GM23338 (cell line): ENCODE results near the gene RTF1. TPM values are rescaled to one million over a fixed set of nuclear protein-coding genes. Genes with fewer than 3 reads are reported as not detected.

ENCODE experiments used
- ATAC-seq: fragments of 200-7000 bp; cut with Tn5 transposase; 3 replicates; pipeline ENCODE4 v1.9.1; 2020
- DNase-seq: peaks from one replicate; pipeline ENCODE4 v3.0.0-alpha.2; 2015; ENCODE audit warnings: low spot score
- H2AFZ ChIP-seq: fragments of 200-600 bp; sonication (generic); 2 replicates; pipeline ENCODE4 v1.8.0; 2016; ENCODE audit warnings: antibody characterized with exemption, mild to moderate bottlenecking, moderate library complexity
- H3F3A ChIP-seq: fragments of 200-600 bp; sonication (generic); replicated peaks from 2 replicates; pipeline ENCODE4 v1.8.0; 2017; ENCODE audit warnings: antibody characterized with exemption, mixed run types, low read depth
- H3K27ac ChIP-seq: fragments of 200-600 bp; sonication (generic); 2 replicates; pipeline ENCODE4 v1.6.1; 2016; ENCODE audit warnings: low read depth
- H3K27me3 ChIP-seq: fragments of 200-600 bp; sonication (generic); 2 replicates; pipeline ENCODE4 v1.8.0; 2016; ENCODE audit warnings: mild to moderate bottlenecking, mixed run types, moderate library complexity; ENCODE audit not compliant: insufficient read depth
- H3K36me3 ChIP-seq: fragments of 200-600 bp; sonication (generic); 2 replicates; pipeline ENCODE4 v1.8.0; 2016; ENCODE audit warnings: mild to moderate bottlenecking; ENCODE audit not compliant: insufficient read depth
- H3K4me1 ChIP-seq: fragments of 200-600 bp; sonication (generic); 2 replicates; pipeline ENCODE4 v1.8.0; 2016; ENCODE audit warnings: mild to moderate bottlenecking, moderate library complexity; ENCODE audit not compliant: insufficient read depth
- H3K4me2 ChIP-seq: fragments of 200-600 bp; sonication (generic); 2 replicates; pipeline ENCODE4 v1.7.1; 2017; ENCODE audit warnings: mixed run types
- H3K4me3 ChIP-seq: fragments of 200-600 bp; sonication (generic); 2 replicates; pipeline ENCODE4 v1.6.1; 2016; ENCODE audit warnings: mixed run types
- H3K79me2 ChIP-seq: fragments of 200-600 bp; sonication (generic); replicated peaks from 2 replicates; pipeline ENCODE4 v1.8.0; 2017; ENCODE audit warnings: mild to moderate bottlenecking; ENCODE audit not compliant: insufficient read depth
- H3K9me2 ChIP-seq: fragments of 200-600 bp; sonication (generic); 2 replicates; pipeline ENCODE4 v1.8.0; 2017; ENCODE audit not compliant: insufficient read depth
- H4K20me1 ChIP-seq: fragments of 200-600 bp; sonication (generic); replicated peaks from 2 replicates; pipeline ENCODE4 v1.8.0; 2017; ENCODE audit warnings: mild to moderate bottlenecking; ENCODE audit not compliant: insufficient read depth
- H3K27ac Mint-ChIP-seq: 2 replicates; pipeline ENCODE4 v1.8.0; 2020; ENCODE audit warnings: inconsistent platforms, mild to moderate bottlenecking, moderate library complexity, mixed read lengths
- H3K27me3 Mint-ChIP-seq: 3 replicates; pipeline ENCODE4 v1.8.0; 2022; ENCODE audit warnings: low read depth, mild to moderate bottlenecking, moderate library complexity, mixed read lengths, inconsistent platforms; ENCODE audit not compliant: insufficient read depth, poor library complexity
- H3K36me3 Mint-ChIP-seq: 3 replicates; pipeline ENCODE4 v1.8.0; 2021; ENCODE audit warnings: low read depth, mild to moderate bottlenecking, inconsistent platforms, moderate library complexity, mixed read lengths
- H3K4me1 Mint-ChIP-seq: 3 replicates; pipeline ENCODE4 v1.8.0; 2020; ENCODE audit warnings: mild to moderate bottlenecking, inconsistent platforms, mixed read lengths
- H3K4me3 Mint-ChIP-seq: 3 replicates; pipeline ENCODE4 v1.8.0; 2021; ENCODE audit warnings: moderate library complexity, mild to moderate bottlenecking, inconsistent platforms, mixed read lengths
- H3K9me3 Mint-ChIP-seq: 3 replicates; pipeline ENCODE4 v1.8.0; 2020; ENCODE audit warnings: moderate library complexity, mild to moderate bottlenecking, inconsistent platforms, mixed read lengths
- EZH2 ChIP-seq: fragments of 200-600 bp; sonication (generic); IDR thresholded peaks from one replicate; pipeline ENCODE4 v1.8.0; 2017; ENCODE audit warnings: antibody characterized with exemption, mild to moderate bottlenecking, low read depth; ENCODE audit not compliant: unreplicated experiment
- EZH2phosphoT487 ChIP-seq: fragments of 200-600 bp; sonication (generic); IDR thresholded peaks from one replicate; pipeline ENCODE4 v1.8.1; 2018; ENCODE audit warnings: antibody characterized with exemption; ENCODE audit not compliant: unreplicated experiment
- JUNB ChIP-seq: IDR thresholded peaks from one replicate; pipeline ENCODE4 v1.6.1; 2016; ENCODE audit warnings: antibody characterized with exemption; ENCODE audit not compliant: unreplicated experiment
- NANOG ChIP-seq: IDR thresholded peaks from 2 replicates; pipeline ENCODE4 v1.6.1; 2016; ENCODE audit warnings: antibody characterized with exemption, borderline replicate concordance
- REST ChIP-seq: IDR thresholded peaks from one replicate; pipeline ENCODE4 v1.6.1; 2018; ENCODE audit warnings: antibody characterized with exemption; ENCODE audit not compliant: unreplicated experiment
- STAT1 ChIP-seq: IDR thresholded peaks from one replicate; pipeline ENCODE4 v1.6.1; 2016; ENCODE audit warnings: antibody characterized with exemption; ENCODE audit not compliant: unreplicated experiment
- ZNF114 ChIP-seq: fragments of 250-450 bp; sonication (Bioruptor Pico); IDR thresholded peaks from 2 replicates; pipeline ENCODE4 v1.5.0; 2020; ENCODE audit warnings: mild to moderate bottlenecking, moderate library complexity
- polyA plus RNA-seq: library from polyadenylated mRNA; unstranded; fragments of >200 nt; fragmentation: Nextera tagmentation; extraction: Ambion mirVana; gene quantifications from 2 replicates; pipeline ENCODE4 v1.2.1, GENCODE V29; 2016
- total RNA-seq: library from RNA; depleted of rRNA; stranded (reverse); fragments of >200 nt; shearing (Covaris generic); gene quantifications from 2 replicates; pipeline ENCODE4 v1.2.3, GENCODE V29; 2014
- TF ChIP-seq, protein P1 (sequence below), 2 experiments: fragments of 200-600 bp in 1 of 2; sonication (generic) in 1 of 2; conservative IDR thresholded peaks; 2 replicates each; pipeline versions ENCODE4 v1.5.1 to v1.6.1; 2016 to 2017; ENCODE audit warnings: antibody characterized with exemption in 2 of 2, low read depth in 2 of 2, mild to moderate bottlenecking in 2 of 2, moderate library complexity in 1 of 2
- TF ChIP-seq, protein P2 (sequence below): IDR thresholded peaks from 2 replicates; pipeline ENCODE4 v1.6.1; 2016; ENCODE audit warnings: antibody characterized with exemption

RTF1 gene
- total and polyA plus RNA-seq, 2 experiments from 2014 or later = 38.1 to 298 TPM

GRCh38 chr15:41483115-41483514, 66.2 kb downstream of the RTF1 start (continued):
- no peak for TF ChIP-seq REST
- TF ChIP-seq, protein P1, sequence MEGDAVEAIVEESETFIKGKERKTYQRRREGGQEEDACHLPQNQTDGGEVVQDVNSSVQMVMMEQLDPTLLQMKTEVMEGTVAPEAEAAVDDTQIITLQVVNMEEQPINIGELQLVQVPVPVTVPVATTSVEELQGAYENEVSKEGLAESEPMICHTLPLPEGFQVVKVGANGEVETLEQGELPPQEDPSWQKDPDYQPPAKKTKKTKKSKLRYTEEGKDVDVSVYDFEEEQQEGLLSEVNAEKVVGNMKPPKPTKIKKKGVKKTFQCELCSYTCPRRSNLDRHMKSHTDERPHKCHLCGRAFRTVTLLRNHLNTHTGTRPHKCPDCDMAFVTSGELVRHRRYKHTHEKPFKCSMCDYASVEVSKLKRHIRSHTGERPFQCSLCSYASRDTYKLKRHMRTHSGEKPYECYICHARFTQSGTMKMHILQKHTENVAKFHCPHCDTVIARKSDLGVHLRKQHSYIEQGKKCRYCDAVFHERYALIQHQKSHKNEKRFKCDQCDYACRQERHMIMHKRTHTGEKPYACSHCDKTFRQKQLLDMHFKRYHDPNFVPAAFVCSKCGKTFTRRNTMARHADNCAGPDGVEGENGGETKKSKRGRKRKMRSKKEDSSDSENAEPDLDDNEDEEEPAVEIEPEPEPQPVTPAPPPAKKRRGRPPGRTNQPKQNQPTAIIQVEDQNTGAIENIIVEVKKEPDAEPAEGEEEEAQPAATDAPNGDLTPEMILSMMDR (conservative IDR thresholded peaks at IDR 0.05; ENCODE audit: low read depth in 2 of 2) = no peak

- no peak for ATAC-seq
- no peak for DNase-seq
- Mint-ChIP-seq H3K27me3 (peaks cover 20% of the 10 kb centered on the region), H3K36me3 (peaks cover 35% of the 10 kb centered on the region), H3K4me3 (no peak overlapping the region), H3K9me3 (no peaks in the 10 kb centered on the region), H3K4me1 (no peaks in the 10 kb centered on the region), H3K27ac (no peak overlapping the region)
- no peak overlapping the region for H3K4me3 ChIP-seq
- no peak overlapping the region for H3K4me2 ChIP-seq
- TF ChIP-seq ZNF114 = no peak
- no peak for TF ChIP-seq EZH2phosphoT487
- no peak for TF ChIP-seq REST
- TF ChIP-seq, protein P2, sequence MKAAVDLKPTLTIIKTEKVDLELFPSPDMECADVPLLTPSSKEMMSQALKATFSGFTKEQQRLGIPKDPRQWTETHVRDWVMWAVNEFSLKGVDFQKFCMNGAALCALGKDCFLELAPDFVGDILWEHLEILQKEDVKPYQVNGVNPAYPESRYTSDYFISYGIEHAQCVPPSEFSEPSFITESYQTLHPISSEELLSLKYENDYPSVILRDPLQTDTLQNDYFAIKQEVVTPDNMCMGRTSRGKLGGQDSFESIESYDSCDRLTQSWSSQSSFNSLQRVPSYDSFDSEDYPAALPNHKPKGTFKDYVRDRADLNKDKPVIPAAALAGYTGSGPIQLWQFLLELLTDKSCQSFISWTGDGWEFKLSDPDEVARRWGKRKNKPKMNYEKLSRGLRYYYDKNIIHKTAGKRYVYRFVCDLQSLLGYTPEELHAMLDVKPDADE = no peak
- TF ChIP-seq JUNB = no peak
- TF ChIP-seq NANOG = no peak
- no peak for TF ChIP-seq STAT1
- no peak for TF ChIP-seq EZH2
- no peaks in the 10 kb centered on the region for H3K79me2 ChIP-seq
- peaks cover 20% of the 10 kb centered on the region for H3K36me3 ChIP-seq
- no peaks in the 10 kb centered on the region for H3K4me1 ChIP-seq
- H3F3A ChIP-seq = no peaks in the 10 kb centered on the region
- H3K27me3 ChIP-seq = no peaks in the 10 kb centered on the region
- no peaks in the 10 kb centered on the region for H3K9me2 ChIP-seq
- no peak overlapping the region for H3K27ac ChIP-seq
- H2AFZ ChIP-seq = no peak overlapping the region
- H4K20me1 ChIP-seq = 0 out of 2 replicates have a peak, but pooled peaks cover 6% of the 10 kb centered on the region
These were observed 66.6 kb downstream of the RTF1 start for GRCh38 chr15:41483519-41483918.
